NT2/D1 (cell line): ENCODE measurements around the gene IL15RA.

Experiments
- DNase-seq: peaks from one replicate; pipeline ENCODE4 v3.0.0-alpha.2; 2011; ENCODE audit warnings: low read depth, low spot score
- H3K27me3 ChIP-seq: 2 replicates; pipeline ENCODE4 v1.6.0; 2011; ENCODE audit warnings: mild to moderate bottlenecking; ENCODE audit not compliant: insufficient read length, insufficient read depth
- H3K36me3 ChIP-seq: 2 replicates; pipeline ENCODE4 v1.6.1; 2011; ENCODE audit warnings: mild to moderate bottlenecking, low read length, mixed read lengths; ENCODE audit not compliant: insufficient read depth, insufficient read length
- H3K4me1 ChIP-seq: 2 replicates; pipeline ENCODE4 v1.5.1; 2011; ENCODE audit not compliant: insufficient read depth, insufficient read length
- H3K4me3 ChIP-seq: 2 replicates; pipeline ENCODE4 v1.5.1; 2011; ENCODE audit warnings: low read depth; ENCODE audit not compliant: insufficient read length
- H3K9ac ChIP-seq: 2 replicates; pipeline ENCODE4 v1.6.0; 2011; ENCODE audit warnings: low read depth; ENCODE audit not compliant: insufficient read length
- H3K9me3 ChIP-seq: 2 replicates; pipeline ENCODE4 v1.5.1; 2011; ENCODE audit warnings: mild to moderate bottlenecking, low read length; ENCODE audit not compliant: insufficient read depth
- SUZ12 ChIP-seq: IDR thresholded peaks from 2 replicates; pipeline ENCODE4 v1.6.1; 2011; ENCODE audit not compliant: insufficient read length, insufficient read depth; ENCODE audit errors: extremely low read depth
- YY1 ChIP-seq: IDR thresholded peaks from 2 replicates; pipeline ENCODE4 v1.6.1; 2011; ENCODE audit not compliant: insufficient read length, insufficient read depth
- ZNF274 ChIP-seq: IDR thresholded peaks from 2 replicates; pipeline ENCODE4 v1.6.1; 2011; ENCODE audit warnings: mild to moderate bottlenecking, low read depth, low read length

Gene IL15RA

GRCh38 chr10:5902511-5903274 is 74.7 kb downstream of the IL15RA start:
- Histone ChIP-seq H3K27me3 (no peaks in the 10 kb centered on the region), H3K9me3 (no peaks in the 10 kb centered on the region), H3K36me3 (peaks cover 37% of the 10 kb centered on the region), H3K4me1 (no peaks in the 10 kb centered on the region), H3K9ac (no peak overlapping the region), H3K4me3 (no peak overlapping the region)
- DNase-seq, result no peak
- TF ChIP-seq YY1, result no peak
- no peak for TF ChIP-seq ZNF274
- TF ChIP-seq SUZ12, result no peak
